HG03135 (cell line): ENCODE measurements around the gene SCAMP3.
"Not testable (repeated sequence)": the region's sequence is repeated elsewhere in the genome, so short reads cannot be mapped to it uniquely, and the experiment has no call there.

Experiments used
- ATAC-seq: cut with Tn5 transposase; IDR thresholded peaks from one replicate; pipeline ENCODE4 v1.9.1; 2021; ENCODE audit warnings: mild to moderate bottlenecking, moderate library complexity; ENCODE audit not compliant: unreplicated experiment

Gene SCAMP3

DNA sequence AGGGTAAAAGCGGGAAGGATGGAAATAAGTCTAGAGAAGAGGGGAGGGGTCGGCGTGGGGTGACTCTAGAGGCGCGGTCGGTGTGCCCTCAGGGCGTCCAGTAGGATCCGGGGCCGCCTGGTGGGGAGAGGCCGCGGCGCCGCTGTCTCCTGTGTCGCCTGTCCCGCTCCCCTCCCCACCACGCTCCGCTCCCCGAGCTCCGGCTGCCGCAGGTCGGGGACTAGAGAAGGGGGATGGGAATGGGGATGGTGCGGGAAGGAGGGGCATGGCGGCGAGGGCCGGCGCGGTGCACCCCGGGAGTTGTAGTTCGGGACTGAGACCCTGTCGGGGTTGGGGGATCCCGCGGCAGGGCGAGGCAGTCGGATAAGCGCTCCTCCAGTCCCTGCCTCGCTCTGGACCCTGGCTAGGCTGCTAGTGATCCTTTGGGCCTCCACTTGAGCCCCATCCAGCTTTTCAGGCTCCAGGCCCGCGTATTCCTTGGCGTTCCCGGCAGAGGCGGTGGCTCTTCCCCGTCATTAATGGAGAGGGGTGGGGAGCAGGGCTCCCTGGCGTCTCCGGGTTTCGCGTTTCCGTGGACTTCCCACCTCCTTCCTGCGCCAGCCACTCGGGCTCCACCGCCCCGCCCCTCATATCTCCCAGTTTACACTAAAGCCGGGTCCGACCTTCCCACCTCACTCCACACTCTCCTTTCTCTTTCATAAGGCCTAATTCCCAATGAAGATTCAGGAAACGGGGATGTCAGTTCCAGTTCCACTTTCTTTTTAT is 6.7 kb downstream of the SCAMP3 start, which contains the start of gene ENTREP3:
TSS of gene ENTREP3 (minus strand) at position 241 of the 765 bp plus-strand sequence. CDS start 606 bp downstream, outside the sequence.
- ATAC-seq = peak; percentile 51

- no peak for ATAC-seq
Measured at GRCh38 chr1:155254714-155255242, 7.4 kb downstream of the SCAMP3 start.

DNA sequence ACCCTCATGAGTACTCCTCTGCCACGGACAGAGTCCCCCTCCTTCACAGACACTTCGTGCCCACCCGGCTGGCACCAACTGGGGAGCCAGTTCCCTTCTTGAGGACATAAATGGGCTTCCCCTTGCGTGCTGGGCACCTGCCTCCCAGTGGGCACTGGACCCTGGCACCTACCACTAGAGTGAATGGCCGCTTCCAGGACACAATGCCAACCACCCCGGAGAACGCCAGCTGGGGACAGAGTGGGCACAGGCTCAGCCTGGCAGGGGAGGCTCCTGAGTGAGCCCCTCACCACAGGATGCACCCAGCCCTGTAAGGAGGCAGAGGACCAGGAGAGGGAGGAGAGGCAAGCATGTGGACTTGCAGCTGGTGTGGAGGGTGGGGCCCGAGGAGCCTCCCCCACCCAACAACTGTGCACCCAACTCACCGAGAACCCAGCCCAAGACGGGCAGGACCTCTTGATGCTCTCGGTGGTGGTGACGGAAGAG is 7.9 kb downstream of the SCAMP3 start:
- ATAC-seq = no peak

DNA sequence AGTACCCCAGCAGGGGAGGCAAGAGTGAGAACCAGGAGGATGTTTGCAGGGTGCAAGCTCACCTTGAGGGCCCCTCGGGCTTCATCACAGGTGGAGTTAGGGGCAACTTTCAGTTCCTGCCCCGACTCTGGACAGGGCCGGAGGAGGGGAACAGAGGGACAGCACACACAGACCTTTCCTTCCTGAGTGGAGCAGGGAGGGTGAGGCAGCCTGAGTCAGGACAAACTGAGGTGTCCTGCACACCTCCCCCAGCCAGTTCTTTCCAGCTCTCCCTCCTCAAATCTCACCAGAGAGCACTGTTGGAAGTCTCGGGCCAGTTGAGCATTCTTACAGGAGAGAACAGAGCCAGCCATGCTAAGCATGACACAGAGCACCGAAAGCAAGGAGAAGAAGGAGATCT is 8.4 kb downstream of the SCAMP3 start:
- no peak for ATAC-seq

- no peak for ATAC-seq
Measured at GRCh38 chr1:155253208-155253607, 9.0 kb downstream of the SCAMP3 start.

DNA sequence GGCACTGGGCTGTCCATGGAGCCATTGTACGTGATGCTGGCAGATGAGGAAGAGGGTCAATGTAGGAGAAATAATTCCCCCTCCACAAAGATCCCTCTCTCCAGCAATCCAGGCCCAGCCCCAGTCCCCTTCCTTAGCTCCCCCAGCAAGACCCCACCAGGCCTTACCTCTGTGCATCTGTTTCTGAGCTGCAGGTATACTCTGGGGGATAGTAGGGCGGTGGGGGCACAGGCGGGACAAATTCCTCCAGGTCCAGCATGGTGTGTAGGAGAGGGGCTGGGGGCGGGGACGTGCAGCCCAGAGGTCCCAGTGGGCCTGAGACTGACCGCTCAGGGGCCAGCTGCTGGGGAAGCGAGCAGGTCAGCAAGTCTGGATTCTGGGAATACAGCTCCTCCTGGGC is 10.6 kb downstream of the SCAMP3 start:
- no peak for ATAC-seq

- peak; percentile 81 for ATAC-seq
Measured at GRCh38 chr1:155250633-155251449, 11.3 kb downstream of the SCAMP3 start.

GRCh38 chr1:155250246-155250632 is 11.9 kb downstream of the SCAMP3 start:
- peak; percentile 8 for ATAC-seq

DNA sequence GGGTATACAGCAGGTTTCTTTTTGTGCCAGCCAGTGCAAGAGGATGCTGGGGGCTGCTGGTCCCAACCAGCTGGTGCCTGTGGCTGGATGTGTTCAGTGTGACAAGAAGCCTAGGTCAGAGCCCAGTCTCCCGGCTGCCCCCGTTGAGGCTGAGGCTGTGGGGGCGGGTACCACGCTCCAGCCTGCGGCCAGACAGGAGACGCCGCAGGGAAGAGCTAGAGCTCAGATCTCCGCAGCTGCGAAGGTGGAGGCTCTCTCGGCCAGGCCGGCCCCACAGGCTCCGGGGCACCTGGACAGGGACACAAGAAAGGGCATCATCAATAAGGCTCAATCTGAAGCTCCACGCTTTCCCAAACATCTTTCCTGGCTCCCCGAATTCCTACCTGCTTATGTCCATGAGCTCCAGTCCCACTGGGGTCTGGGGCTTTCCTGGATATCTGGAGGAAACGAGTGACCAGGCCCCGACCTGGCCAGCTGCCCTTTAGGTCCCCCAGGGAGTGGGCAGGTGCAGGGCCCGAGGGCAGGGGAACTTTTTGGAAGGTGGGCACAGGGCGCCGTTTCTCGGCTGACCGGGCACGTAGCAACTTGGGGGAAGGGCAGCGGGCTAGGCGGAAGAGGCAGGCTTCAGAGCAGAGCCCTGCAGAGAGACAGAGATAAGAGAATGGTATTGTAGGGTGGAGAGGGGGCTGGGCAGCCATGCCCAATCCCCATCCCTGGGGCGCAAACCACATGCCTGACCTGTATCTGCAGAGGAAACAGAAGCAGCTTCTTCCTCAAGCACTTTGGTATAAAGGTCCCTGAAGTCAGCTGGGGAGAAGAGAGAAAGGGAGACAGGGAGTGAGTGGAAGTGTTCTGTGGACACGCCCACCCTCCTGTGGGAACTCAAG is 14.2 kb downstream of the SCAMP3 start:
- ATAC-seq = no peak

DNA sequence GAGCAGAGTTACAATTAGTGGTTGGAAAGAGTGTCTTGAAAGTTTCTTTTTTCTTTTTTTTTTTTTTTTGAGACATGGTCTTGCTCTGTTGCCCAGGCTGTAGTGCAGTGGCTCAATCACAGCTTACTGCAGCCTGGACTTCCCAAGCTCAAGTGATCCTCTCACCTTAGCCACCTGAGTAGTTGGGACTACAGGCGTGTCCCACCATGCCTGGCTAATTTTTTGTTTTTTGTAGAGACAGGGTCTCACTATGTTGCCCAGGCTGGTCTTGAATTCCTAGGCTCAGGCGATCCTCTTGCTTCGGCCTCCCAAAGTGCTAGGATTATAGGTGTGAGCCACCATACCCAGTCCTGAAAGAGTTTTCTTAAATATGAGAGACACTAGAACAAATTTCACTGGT is 15.4 kb downstream of the SCAMP3 start:
- not testable (repeated sequence) for ATAC-seq

DNA sequence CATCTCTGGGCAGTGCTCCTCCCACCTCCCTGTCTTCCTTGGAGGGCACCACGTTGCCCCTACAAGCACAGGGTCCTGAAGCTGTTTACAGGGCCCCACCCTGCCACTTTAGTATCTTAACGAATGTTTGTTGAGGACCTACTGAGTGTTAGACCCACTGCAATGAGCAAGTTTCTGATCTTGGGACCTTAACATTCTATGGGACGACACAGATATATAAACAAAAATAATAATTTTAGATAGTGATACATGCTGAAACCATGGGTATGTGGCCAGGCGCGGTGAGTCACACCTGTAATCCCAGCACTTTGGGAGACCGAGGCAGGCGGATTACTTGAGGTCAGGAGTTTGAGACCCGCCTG is 17.0 kb downstream of the SCAMP3 start:
- ATAC-seq = peak; percentile 11

DNA sequence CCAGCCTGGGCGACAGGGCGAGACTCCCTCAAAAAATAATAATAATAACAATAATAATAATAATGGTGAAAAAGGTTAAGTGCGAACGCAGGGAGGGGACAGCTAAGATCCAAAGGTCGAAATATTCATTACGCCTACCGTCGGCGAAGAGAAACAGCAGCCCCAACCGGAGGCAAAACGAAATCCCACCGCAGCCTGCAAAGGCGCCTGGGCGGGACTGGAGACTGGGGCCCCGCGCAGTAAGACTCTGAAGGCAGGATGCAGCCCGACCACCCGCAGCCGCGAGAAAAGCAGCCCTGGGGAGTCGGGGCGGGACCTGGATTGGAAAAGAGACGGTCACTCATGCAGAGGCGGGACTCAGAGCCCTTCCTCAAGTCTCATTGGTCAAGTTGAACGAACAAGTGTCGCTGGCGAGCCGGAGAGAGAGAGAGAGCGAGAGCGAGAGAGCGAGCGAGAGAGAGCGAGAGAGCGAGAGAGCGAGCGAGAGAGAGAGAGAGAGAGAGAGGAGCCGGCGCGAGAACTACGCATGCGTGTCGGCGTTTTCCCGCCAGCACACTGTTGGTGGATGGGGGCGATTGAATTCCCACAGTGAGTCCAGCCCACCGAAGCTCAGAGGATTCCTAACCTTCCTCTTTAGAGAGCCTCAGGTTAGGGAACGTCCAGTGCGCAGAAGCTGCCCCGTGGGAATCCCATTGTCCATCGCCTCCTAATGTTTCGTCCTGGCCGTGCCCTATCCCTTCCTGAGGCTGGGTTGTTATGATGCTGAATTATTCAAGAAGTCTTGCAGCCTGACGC is 17.6 kb downstream of the SCAMP3 start:
- ATAC-seq = peak; percentile 87

DNA sequence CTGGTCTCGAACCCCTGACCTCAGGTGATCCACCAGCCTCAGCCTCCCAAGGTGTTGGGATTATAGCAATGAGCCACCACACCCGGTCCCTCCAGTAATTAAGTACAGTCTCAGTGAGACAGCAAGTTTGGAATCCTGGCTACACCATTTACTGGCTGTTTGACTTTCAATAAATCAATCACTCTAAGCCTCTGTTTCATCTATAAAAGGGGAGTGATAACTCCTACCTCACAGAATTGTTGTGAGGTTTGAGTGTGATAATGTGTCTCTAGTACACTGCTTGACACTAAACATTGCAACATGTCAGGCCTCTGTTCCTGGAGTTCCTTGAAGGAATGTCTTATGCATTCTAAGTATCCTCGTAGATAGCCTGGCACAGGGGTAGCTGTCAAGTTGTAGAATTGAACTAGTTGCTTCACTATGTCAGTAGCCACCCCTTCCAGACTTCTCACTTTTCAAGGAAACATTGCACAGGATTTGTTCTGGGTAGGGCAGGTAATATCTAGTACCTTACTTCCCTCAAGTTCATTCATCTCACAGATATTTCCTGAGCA is 19.3 kb downstream of the SCAMP3 start:
- no peak for ATAC-seq

- no peak for ATAC-seq
Measured at GRCh38 chr1:155241841-155242264, 20.3 kb downstream of the SCAMP3 start.

- ATAC-seq = no peak
Measured at GRCh38 chr1:155241069-155241679, 21.0 kb downstream of the SCAMP3 start.

GRCh38 chr1:155236451-155236850 is 25.7 kb downstream of the SCAMP3 start:
- no peak for ATAC-seq

DNA sequence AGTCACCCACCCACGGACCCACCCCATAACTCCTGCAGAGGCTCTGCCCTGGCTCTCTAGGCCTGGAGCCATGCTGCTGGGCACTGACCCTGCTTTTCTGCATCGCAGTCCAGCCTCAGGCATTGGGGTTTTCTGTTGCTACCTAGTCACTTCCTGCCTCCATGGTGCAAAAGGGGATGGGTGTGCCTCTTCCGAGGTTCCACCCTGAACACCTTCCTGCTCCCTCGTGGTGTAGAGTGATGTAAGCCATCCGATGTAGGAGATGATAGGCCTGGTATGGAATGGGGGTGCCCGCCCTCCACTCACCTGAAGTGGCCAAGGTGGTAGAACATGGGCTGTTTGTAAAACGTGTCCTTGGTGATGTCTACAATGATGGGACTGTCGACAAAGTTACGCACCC is 26.8 kb downstream of the SCAMP3 start:
- not testable (repeated sequence) for ATAC-seq

DNA sequence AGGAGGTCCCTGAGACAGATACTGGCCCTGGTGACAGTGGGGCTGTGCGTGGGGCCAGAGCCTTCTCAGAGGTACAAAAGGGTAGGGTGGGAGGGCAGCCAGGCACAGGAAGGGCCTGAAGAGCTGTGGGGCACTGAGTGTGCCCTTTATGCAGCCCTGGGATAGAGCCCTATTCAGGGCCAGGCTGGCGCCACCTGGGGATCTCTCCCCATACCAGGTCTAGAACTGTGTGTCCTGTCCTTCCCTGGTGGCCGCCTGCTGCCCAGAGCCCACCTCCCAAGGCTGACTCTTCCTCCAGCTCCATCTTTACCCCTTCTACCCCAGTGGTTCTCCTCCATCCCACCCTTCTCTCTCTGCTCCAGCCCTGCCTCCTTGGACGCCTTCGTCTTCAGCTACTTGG is 28.7 kb downstream of the SCAMP3 start:
- ATAC-seq = not testable (repeated sequence)
